ENCODE measurements around the gene KDM4D.
"Not testable (repeated sequence)": the region's sequence is repeated elsewhere in the genome, so short reads cannot be mapped to it uniquely, and the experiment has no call there.

The KDM4D gene

DNA sequence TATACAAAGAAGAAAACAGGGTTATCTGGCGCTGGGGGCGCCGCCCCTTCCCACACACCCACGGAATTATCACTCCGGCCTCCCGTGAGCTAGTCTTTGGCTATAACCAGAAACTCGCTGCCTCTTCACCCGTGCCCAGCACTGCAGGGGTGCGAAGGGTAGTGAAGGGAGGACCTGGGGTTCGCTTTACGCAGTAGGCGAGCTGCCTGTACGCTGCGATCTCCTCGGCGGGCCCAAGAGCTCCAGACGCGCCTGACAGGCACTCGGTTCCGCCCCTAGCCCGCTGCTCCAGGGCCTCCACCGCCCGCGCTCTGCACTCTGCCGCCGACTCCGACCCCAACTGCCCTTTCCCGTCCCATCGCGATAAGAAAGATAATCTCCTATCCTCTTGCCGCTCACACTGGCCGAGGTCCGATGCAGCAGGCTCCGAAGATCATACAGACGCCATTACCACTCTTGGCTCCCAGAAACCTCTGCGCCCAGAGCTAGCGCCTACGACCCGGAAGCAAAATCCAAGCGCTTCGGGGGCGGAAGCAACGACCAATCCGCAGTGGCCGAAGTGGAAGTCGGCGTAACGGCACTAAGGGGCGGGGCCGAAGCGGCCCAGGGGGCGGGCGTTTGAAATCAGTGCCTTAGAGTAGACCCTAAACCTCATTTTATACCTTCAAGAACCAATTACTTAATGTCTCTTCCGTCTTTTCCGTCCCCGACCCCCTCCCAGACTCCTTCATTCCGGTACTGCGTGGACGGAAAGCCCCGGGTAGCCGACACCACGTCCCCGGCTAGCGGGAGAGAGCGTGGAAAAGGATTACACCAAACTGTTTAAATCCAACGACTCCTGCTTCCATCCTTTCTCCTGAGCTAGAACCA, at the start of gene KDM4D, which contains the start of gene CWC15:
KDM4D (plus strand) TSS at position 611 of the 870 bp plus-strand sequence. CDS start 23,664 bp downstream, outside the sequence.
CWC15 (minus strand) TSS at position 458 of the 870 bp plus-strand sequence. CDS start 1,371 bp downstream, outside the sequence.
- DNase-seq: peak; percentile 97
- peak within 1 kb of the TSS; percentile 87 for H3K27ac Mint-ChIP-seq
- peaks cover 48% of the 10 kb centered on the region for H3K4me1 Mint-ChIP-seq
- CTCF ChIA-PET: interaction anchor here (0.6 to 1.4 kb wide), 4 partner anchors 94 to 350 kb away, joined by 3 to 6 read pairs (median 4); partner anchors contain the start of gene SRSF8
- H3K36me3 Mint-ChIP-seq: peaks cover 38% of the 10 kb centered on the region
- peak within 1 kb of the TSS; percentile 90 for H3K4me3 Mint-ChIP-seq
- H3K27me3 Mint-ChIP-seq: no peaks in the 10 kb centered on the region
- no peaks in the 10 kb centered on the region for H3K9me3 Mint-ChIP-seq

DNA sequence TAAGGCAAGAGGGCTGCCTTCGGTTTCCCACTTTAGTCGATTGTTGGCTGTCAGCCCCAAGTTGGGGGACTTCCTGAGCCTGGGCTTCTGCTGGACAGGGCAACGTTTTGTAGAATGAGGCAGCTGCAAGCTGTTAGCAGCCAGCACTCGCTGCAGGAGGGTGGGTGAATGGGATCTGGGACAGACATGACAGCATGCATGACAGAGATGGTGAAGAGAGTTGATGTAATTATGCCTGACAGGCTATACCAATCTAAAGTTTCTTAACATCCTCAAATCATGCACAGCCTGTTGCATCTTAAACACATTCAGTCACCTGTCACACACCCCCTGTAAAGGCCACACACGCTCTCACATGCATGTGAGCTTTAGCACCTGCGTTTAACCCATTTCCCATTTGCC, 49.3 kb upstream of the KDM4D start:
- H3K4me3 Mint-ChIP-seq: no peak overlapping the region

DNA sequence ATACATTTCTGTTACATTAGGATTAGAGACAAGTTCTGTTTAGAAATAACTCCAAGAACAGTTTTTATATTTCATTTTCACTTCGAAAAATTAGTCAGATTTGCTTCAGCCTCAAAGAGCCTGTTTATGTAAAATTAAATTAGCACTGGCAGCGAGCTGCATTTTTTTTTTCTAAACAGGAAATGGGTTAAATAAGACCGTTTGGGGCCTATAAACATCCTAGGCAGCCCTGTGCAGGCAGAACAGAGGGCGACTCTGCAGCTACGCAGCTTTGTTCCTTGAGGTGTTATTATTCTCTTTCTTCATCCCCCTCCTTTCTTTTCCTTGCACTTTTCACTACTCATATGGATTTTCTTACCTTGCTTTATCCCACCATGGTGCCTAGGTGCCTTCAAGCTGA, 48.9 kb upstream of the KDM4D start:
- H3K4me3 Mint-ChIP-seq: no peak overlapping the region
- H3K27me3 Mint-ChIP-seq: no peaks in the 10 kb centered on the region
- peak; percentile 53 for DNase-seq
- CTCF ChIA-PET: interaction anchor here (1.0 to 1.5 kb wide), 3 partner anchors 27 to 135 kb away, joined by 3 read pairs; no protein-coding TSS in a partner anchor
- H3K4me1 Mint-ChIP-seq: peaks cover 50% of the 10 kb centered on the region
- peaks cover 14% of the 10 kb centered on the region for H3K36me3 Mint-ChIP-seq
- peaks cover 14% of the 10 kb centered on the region for H3K9me3 Mint-ChIP-seq
- peak overlapping the region; percentile 88 for H3K27ac Mint-ChIP-seq

More for the DNA sequence above, 49.3 kb upstream of the KDM4D start:
- H3K27me3 Mint-ChIP-seq: no peaks in the 10 kb centered on the region
- peaks cover 14% of the 10 kb centered on the region for H3K36me3 Mint-ChIP-seq
- DNase-seq: no peak
- peak overlapping the region; percentile 88 for H3K27ac Mint-ChIP-seq
- H3K9me3 Mint-ChIP-seq: peaks cover 14% of the 10 kb centered on the region
- CTCF ChIA-PET: interaction anchor here (1.0 to 1.5 kb wide), 3 partner anchors 27 to 134 kb away, joined by 3 read pairs; no protein-coding TSS in a partner anchor
- H3K4me1 Mint-ChIP-seq: peaks cover 48% of the 10 kb centered on the region

DNA sequence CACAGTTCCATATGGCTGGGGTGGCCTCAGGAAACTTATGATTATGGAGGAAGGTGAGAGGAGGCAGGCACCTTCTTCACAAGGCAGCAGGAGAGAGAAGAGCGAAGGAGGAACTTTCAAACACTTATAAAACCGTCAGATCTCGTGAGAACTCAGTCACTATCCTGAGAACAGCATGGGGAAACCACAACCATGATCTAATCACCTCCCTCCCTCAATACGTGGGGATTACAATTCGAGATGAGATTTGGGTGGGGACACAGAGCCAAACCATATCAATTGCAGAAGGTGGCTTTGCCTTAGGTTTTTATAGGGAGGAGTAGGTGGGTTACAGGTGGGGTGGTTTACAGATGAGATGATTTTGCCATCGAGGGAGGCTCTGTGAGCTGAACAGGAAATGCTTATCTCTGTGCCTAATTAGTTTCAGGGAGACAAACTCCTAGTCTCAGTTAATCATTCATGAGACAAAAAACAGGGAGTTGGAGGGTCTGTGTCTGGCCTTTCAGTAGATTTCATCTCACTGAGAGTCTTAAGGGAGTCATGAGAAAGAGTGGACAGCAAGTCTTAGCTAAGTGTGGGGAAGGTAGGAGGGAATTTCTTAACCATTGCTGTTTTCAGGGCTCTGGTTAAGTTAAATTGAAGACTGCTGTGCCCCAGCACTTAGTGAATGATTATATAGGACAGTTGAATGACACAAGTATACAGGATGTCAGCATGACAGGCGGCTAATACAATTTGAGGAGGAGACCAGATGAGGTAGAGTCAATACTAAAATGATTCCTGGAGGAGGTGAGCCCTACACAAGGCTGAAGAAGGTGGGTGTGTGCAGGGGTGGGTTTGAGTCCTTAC, 47.9 kb upstream of the KDM4D start:
- Mint-ChIP-seq H3K36me3 (peaks cover 14% of the 10 kb centered on the region), H3K27ac (peak overlapping the region; percentile 88), H3K9me3 (peaks cover 14% of the 10 kb centered on the region), H3K27me3 (no peaks in the 10 kb centered on the region), H3K4me1 (peaks cover 50% of the 10 kb centered on the region), H3K4me3 (no peak overlapping the region)
- DNase-seq: no peak
- CTCF ChIA-PET: interaction anchor here (1.0 to 1.5 kb wide), 2 partner anchors 9 to 28 kb away, joined by 3 to 4 read pairs; no protein-coding TSS in a partner anchor

DNA sequence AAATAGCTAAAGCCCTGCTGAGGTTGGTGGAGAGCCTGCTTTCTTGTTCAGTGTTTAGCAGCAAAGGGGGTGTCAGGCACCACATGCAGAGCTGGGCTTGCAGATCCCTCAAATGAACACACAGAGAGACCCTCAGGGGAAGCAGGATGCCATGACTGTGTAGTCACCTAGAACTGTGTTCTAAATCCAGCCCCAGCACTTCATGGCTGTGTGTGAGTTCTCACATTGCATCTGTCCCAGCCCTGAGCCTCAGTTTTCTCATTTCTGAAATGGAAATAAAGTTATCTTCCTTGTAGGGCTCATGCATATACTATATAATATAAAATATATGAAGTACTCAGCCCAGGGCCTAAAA, 47.3 kb upstream of the KDM4D start:
- Mint-ChIP-seq H3K4me1 (peaks cover 50% of the 10 kb centered on the region), H3K9me3 (peaks cover 14% of the 10 kb centered on the region), H3K4me3 (no peak overlapping the region), H3K27ac (no peak overlapping the region), H3K36me3 (peaks cover 14% of the 10 kb centered on the region), H3K27me3 (no peaks in the 10 kb centered on the region)
- CTCF ChIA-PET: interaction anchor here (1.0 kb wide), 1 partner anchor 8 kb away, joined by 4 read pairs; no protein-coding TSS in a partner anchor
- no peak for DNase-seq

DNA sequence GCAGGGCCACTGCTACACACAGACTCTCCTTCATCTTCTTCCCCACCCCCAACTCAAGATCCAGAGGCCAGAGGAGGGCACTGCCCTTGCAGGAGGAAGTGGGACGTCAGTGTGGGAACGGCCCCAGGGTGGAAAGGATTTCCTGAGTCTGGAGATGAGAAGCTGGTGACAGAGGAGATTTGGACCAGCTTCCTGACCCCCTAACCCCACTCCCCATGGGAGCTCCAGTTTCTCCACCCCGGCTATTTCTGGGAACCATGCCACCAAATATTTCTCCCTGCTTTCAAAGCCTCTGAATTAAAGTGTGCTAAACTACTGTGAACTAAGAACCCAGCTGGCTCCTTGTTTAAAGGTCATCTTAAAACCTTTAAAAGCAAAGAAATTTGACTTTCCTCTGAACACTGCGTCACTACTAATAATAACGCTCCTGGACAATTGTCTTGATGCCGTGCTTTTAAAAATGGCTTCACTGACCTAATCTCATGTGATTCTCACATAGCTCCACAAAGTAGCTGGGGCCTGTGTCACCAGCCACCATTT, 46.7 kb upstream of the KDM4D start:
- H3K36me3 Mint-ChIP-seq: peaks cover 14% of the 10 kb centered on the region
- H3K27me3 Mint-ChIP-seq: no peaks in the 10 kb centered on the region
- CTCF ChIA-PET: interaction anchor here (1.0 kb wide), 1 partner anchor 8 kb away, joined by 4 read pairs; no protein-coding TSS in a partner anchor
- no peak for DNase-seq
- no peak overlapping the region for H3K4me3 Mint-ChIP-seq
- peaks cover 14% of the 10 kb centered on the region for H3K9me3 Mint-ChIP-seq
- peaks cover 50% of the 10 kb centered on the region for H3K4me1 Mint-ChIP-seq
- H3K27ac Mint-ChIP-seq: no peak overlapping the region

DNA sequence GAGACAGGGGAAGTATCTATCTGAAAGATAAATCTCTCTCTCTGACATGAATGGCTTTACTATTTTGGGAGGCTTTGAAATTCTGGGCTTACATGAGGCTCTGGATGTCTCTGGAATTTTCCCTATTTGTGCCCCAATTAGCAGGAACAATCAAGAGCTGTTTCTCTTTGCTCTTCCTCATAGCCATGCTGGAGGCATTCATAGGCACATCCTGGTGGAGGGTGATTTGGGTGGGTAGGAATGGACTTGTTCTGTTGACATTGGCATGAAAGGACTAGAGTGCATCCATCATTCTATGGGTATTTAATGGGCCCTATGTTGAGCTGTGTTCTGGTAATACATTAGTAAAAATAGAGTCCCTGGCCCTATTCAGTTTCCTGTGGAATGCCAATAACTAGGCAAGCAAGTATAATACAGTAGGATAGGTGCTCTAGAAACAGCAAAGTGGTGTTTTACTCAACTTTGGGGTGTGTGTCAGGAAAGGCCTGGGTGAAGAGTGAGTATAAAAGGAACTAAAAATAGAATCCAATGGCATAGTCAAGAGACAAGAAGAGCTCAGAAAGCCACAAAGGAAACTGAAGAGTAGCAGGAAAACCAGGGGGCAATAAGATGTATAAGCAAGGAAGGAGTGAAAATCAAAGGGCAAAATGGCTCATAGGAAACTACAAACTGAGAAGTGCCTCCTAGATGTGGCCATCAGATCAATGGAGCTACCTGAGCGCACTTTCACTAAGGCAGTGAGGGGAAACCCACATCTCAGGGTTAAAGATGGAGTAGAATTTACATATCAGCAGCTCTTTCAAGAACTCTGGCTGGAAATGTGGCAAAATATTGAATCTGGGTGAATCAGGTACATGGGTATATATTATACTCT, 45.2 kb upstream of the KDM4D start:
- Mint-ChIP-seq H3K27me3 (no peaks in the 10 kb centered on the region), H3K27ac (no peak overlapping the region), H3K4me3 (no peak overlapping the region), H3K4me1 (peaks cover 50% of the 10 kb centered on the region), H3K36me3 (peaks cover 14% of the 10 kb centered on the region), H3K9me3 (peaks cover 14% of the 10 kb centered on the region)
- CTCF ChIA-PET: no interaction called here
- no peak for DNase-seq

DNA sequence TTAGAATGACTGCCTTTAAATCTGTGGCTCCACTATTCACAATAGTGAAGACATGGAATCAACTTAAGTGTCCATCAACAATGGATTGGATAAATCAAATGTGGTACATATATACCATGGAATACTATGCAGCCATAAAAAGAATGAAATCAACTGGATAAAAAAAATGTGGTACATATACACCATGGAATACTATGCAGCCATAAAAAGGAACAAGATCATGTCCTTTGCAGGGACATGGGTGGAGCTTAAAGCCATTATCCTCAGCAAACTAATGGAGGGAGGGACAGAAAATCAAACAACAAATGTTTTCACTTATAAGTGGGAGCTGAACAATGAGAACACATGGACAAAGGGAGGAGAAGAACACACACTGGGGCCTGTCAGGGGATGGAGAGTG, 41.4 kb upstream of the KDM4D start:
- H3K27me3 Mint-ChIP-seq, H3K9me3 Mint-ChIP-seq, H3K27ac Mint-ChIP-seq, DNase-seq, H3K4me3 Mint-ChIP-seq, H3K36me3 Mint-ChIP-seq, CTCF ChIA-PET: not testable (repeated sequence)
- H3K4me1 Mint-ChIP-seq: peaks cover 46% of the 10 kb centered on the region

DNA sequence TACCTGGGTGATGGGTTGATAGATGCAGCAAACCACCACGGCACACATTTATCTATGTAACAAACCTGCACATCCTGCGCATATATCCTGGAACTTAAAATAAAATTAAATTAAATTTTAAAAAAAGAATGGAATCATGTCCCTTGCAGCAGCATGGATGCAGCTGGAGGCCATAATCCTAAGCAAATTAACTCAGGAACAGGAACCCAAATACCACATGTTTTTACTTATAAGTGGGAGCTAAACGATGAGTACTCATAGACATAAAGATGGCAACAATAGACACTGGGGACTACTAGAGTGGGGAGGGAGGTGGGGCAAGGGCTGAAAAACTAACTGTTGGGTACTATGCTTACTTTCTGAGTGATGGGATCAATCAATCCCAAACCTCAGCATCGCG, 41.0 kb upstream of the KDM4D start:
- H3K4me1 Mint-ChIP-seq: peaks cover 41% of the 10 kb centered on the region
- DNase-seq: no peak
- no peaks in the 10 kb centered on the region for H3K36me3 Mint-ChIP-seq
- H3K27me3 Mint-ChIP-seq: no peaks in the 10 kb centered on the region
- CTCF ChIA-PET: no interaction called here
- no peak overlapping the region for H3K27ac Mint-ChIP-seq
- no peak overlapping the region for H3K4me3 Mint-ChIP-seq
- H3K9me3 Mint-ChIP-seq: no peaks in the 10 kb centered on the region

DNA sequence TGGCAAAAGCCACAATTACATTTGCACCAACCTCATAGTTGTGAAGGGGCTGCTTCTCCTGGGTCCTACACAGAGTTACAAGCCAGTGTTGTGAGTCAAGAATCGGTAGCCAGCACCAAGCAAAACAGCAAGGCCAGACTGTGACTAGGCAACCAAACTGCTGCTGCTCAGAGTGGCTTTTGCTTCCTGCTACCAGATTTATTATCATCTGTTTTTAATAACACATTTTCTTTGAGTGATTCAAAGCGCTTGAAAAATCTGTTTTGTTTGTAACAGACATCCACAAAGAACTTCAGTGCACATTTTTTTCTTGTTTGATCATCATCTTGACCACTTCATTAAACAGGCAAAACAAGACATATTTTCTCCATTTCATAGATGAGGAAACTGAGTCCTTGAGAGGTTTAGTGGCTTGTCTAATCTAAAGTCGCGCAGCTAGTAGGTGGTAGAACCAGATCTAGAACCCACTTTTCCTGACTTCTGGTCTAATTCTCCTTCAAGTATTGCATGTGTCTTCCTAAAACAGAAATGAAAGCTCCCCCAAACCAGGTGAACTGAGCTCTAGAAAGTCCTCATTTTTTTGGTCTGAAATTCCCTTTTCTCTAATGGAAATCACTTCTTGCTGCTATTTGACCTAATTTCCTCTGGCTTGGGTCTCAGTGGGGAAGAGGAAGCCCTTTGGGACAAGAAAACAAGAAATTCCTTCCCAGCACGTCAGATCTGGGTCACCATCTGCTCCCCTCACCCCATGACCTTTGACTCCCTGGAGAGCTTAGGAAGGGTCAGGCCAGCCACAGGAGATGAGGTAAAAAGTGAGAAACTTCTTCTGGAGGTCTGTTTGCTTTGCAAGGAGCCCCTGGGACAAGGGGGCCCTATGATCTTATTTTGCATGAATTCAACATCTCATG, 40.0 kb upstream of the KDM4D start:
- Mint-ChIP-seq H3K9me3 (no peaks in the 10 kb centered on the region), H3K27me3 (no peaks in the 10 kb centered on the region), H3K4me3 (no peak overlapping the region), H3K36me3 (no peaks in the 10 kb centered on the region), H3K27ac (no peak overlapping the region), H3K4me1 (peaks cover 33% of the 10 kb centered on the region)
- no peak for DNase-seq
- CTCF ChIA-PET: interaction anchor here (1.5 kb wide), 1 partner anchor 7 kb away, joined by 4 read pairs; no protein-coding TSS in a partner anchor

DNA sequence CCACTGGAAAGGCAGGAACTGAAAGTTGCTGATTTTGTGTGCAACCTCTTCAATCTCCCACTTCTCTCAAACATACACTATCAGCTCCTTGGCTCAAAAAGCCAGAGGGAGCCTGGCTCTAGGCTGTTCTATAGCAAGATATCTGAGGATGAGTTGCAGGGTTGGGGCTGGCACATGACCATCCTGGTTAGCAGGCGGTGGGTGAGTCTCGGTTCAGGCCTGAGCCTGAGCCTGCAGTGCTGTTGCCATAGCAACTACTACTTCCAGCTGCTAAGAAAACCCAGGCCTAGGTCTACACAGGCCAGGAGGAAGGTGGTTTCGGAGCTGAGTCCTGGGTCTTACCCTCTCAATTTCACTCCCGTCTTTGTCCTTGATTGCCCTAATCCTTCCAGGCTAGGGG, 39.1 kb upstream of the KDM4D start:
- CTCF ChIA-PET: interaction anchor here (1.0 to 1.5 kb wide), 2 partner anchors 8 to 35 kb away, joined by 4 read pairs; no protein-coding TSS in a partner anchor
- Mint-ChIP-seq H3K4me1 (peaks cover 25% of the 10 kb centered on the region), H3K4me3 (no peak overlapping the region), H3K9me3 (no peaks in the 10 kb centered on the region), H3K27me3 (no peaks in the 10 kb centered on the region), H3K36me3 (no peaks in the 10 kb centered on the region), H3K27ac (no peak overlapping the region)
- peak; percentile 32 for DNase-seq

DNA sequence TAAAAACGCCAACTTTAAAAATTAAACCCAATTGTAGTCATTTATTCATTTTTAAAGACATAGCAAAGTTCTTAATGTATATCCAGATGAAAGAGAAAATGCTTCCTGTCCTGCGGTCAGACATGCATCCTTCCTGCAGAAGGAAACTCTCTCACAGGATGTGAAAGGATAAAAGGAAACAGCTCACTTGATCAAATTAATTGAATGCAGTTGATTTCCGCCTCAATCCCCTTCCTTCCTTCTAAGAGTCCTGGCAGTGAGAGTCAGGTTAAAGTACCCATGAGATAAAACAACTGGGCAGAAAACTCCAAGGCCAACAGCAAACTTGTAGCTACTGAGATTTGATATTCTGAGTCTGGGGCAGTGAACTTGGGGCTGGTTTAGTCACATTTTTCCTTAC, 38.7 kb upstream of the KDM4D start:
- Mint-ChIP-seq H3K27me3 (no peaks in the 10 kb centered on the region), H3K9me3 (no peaks in the 10 kb centered on the region), H3K4me1 (peaks cover 24% of the 10 kb centered on the region), H3K36me3 (no peaks in the 10 kb centered on the region), H3K4me3 (no peak overlapping the region), H3K27ac (no peak overlapping the region)
- CTCF ChIA-PET: interaction anchor here (1.0 to 1.5 kb wide), 2 partner anchors 9 to 35 kb away, joined by 4 read pairs; no protein-coding TSS in a partner anchor
- DNase-seq: no peak

All from activated naive CD4-positive, alpha-beta T cell treated with anti-CD3 and anti-CD28 coated beads, Interleukin-2, amount 10 ng/mL, durations not matched to agents 7 days and 5 days (primary cell).